ENCODE measurements around the gene PARP1. TPM values are rescaled to one million over a fixed set of nuclear protein-coding genes. Genes with fewer than 3 reads are reported as not detected.

Gene PARP1
- 100 to 1,000 TPM in 4 of 12 donors, 10 to 100 TPM in 7, not detected in 1; 81.7 to 112 (median 99.6) TPM for polyA plus RNA-seq (ENCODE audit: insufficient read length in 12 of 12)
- long read RNA-seq, donor 1, transcript PARP1-208 (2 exons, 416 nt), result major isoform, 9 of 84 reads
- long read RNA-seq, donor 1, transcript PARP1-201 (2 exons, 570 nt), result minor isoform, 8 of 84 reads
- long read RNA-seq, donor 1, partial matches to known transcripts, result 65 of 84 reads
- long read RNA-seq, donor 1, other reads (novel, unspliced or antisense), result 0 of 84 reads
- long read RNA-seq, donor 2, transcript PARP1-203 (23 exons, 3,958 nt), result major isoform, 14 of 49 reads
- long read RNA-seq, donor 2, transcript PARP1-201 (2 exons, 570 nt), result minor isoform, 6 of 49 reads
- long read RNA-seq, donor 2, partial matches to known transcripts, result 27 of 49 reads
- long read RNA-seq, donor 2, other reads (novel, unspliced or antisense), result 0 of 49 reads
- long read RNA-seq, donor 3, partial matches to known transcripts, result 23 of 34 reads
- long read RNA-seq, donor 3, other reads (novel, unspliced or antisense), result 0 of 34 reads
- long read RNA-seq, donor 4, partial matches to known transcripts, result 11 of 17 reads
- long read RNA-seq, donor 4, other reads (novel, unspliced or antisense), result 0 of 17 reads
- long read RNA-seq, donor 5, transcript PARP1-203 (23 exons, 3,958 nt), result major isoform, 15 of 85 reads
- long read RNA-seq, donor 5, partial matches to known transcripts, result 65 of 85 reads
- long read RNA-seq, donor 5, other reads (novel, unspliced or antisense), result 0 of 85 reads
- long read RNA-seq, donor 6, partial matches to known transcripts, result 21 of 26 reads
- long read RNA-seq, donor 6, other reads (novel, unspliced or antisense), result 0 of 26 reads
- long read RNA-seq, donor 7, partial matches to known transcripts, result 15 of 23 reads
- long read RNA-seq, donor 7, other reads (novel, unspliced or antisense), result 0 of 23 reads
- long read RNA-seq, donor 8, transcript PARP1-203 (23 exons, 3,958 nt), result major isoform, 16 of 114 reads
- long read RNA-seq, donor 8, partial matches to known transcripts, result 94 of 114 reads
- long read RNA-seq, donor 8, other reads (novel, unspliced or antisense), result 0 of 114 reads
- long read RNA-seq, donor 9, transcript PARP1-203 (23 exons, 3,958 nt), result major isoform, 6 of 36 reads
- long read RNA-seq, donor 9, partial matches to known transcripts, result 22 of 36 reads
- long read RNA-seq, donor 9, other reads (novel, unspliced or antisense), result 0 of 36 reads
- long read RNA-seq, donor 10, transcript PARP1-203 (23 exons, 3,958 nt), result major isoform, 9 of 45 reads
- long read RNA-seq, donor 10, partial matches to known transcripts, result 28 of 45 reads
- long read RNA-seq, donor 10, other reads (novel, unspliced or antisense), result 0 of 45 reads
- long read RNA-seq, donor 11, transcript PARP1-203 (23 exons, 3,958 nt), result minor isoform, 5 of 39 reads
- long read RNA-seq, donor 11, transcript PARP1-208 (2 exons, 416 nt), result major isoform, 6 of 39 reads
- long read RNA-seq, donor 11, partial matches to known transcripts, result 25 of 39 reads
- long read RNA-seq, donor 11, other reads (novel, unspliced or antisense), result 0 of 39 reads

DNA sequence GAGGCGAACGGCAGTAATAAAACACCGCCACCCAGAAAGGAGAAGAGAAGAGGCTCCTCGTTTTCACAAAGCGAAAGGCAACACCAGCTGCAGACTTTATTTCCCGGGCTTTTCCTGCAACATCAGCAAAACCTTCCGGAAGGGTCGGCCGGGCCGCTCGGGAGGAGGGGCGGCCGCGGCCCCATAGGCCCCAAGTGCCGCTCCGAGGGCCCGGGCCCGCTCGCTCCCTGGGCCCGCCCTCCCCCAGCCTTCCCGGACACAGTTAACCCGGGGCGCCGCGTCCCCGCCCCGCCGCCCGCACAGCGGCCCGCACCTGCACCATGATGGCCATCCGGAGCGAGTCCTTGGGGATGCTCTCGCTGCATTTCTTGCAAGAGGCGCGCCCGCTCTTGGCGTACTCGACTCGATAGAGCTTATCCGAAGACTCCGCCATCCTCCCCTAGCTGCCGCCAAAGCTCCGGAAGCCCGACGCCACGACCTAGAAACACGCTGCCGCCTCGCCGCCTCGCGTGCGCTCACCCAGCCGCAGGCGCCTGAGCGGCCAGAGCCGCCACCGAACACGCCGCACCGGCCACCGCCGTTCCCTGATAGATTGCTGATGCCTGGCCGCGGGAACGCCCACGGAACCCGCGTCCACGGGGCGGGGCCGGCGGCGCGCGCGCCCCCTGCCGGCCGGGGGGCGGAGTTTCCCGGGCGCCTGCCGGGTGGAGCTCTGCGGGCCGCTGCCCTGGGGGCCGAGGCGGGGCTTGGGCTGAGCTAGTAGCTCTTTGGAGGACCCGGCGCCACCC, at the start of gene PARP1:
Gene PARP1 (minus strand): TSS at position 597 of the 788 bp plus-strand sequence. CDS start 164 bp downstream, at position 433.
- DNase-seq, result peak; percentile 70

DNA sequence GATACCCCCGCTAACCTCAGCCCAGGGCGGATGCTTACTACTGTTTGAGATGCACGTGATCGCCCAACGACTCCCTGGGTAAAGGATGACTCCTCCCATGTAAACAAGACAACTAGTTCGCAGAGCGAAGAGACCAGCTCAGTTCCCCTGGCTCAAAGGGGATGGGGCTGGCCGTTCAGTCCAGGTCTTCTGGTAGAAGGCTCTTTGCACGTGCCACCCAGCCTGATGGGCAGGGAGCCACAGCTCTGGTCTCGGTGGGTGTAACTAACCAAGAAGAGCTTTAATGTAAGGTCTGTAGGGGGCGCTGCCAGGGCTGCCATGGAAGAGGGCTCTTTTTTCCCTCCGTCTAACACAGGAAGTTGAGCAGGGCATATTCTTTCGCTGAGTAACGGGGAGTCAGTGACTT, 49.4 kb upstream of the PARP1 start:
- DNase-seq, result no peak

DNA sequence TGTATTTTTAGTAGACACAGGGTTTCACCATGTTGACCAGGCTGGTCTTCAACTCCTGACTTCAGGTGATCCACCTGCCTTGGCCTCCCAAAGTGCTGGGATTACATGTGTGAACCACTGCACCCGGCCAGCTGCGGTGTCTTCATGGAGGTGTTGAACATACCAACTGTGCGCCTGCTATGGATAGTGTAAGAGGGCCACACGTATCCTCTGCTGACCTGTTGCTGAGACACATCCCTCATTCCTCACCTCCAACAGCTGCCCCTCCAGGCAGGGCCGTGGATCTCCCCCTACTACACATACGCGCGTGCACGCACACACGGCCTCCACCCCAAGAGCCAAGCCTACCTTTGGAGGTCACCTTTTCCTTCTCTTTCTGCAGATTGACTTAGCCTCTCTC, 48.0 kb upstream of the PARP1 start:
- DNase-seq, result no peak

DNA sequence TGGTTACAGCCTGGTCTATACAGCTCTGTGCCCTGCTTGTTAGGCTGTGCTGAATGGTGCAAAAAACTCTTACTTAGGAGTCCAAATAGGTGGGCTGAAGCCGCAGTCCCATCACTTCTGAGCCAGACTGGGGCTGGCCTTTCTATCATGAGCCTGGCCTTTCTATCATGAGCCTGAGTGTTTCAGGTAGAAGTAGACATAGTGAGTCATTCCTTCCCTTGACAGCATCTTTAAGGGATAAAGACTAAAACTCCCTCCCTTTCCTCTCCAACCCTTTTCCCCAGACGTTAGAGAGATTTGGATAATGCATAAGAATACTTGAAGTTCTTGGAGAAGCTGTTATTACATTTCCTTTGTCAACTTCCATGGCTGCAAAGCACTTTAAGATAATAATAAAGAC, 46.5 kb upstream of the PARP1 start:
- DNase-seq, result no peak

DNA sequence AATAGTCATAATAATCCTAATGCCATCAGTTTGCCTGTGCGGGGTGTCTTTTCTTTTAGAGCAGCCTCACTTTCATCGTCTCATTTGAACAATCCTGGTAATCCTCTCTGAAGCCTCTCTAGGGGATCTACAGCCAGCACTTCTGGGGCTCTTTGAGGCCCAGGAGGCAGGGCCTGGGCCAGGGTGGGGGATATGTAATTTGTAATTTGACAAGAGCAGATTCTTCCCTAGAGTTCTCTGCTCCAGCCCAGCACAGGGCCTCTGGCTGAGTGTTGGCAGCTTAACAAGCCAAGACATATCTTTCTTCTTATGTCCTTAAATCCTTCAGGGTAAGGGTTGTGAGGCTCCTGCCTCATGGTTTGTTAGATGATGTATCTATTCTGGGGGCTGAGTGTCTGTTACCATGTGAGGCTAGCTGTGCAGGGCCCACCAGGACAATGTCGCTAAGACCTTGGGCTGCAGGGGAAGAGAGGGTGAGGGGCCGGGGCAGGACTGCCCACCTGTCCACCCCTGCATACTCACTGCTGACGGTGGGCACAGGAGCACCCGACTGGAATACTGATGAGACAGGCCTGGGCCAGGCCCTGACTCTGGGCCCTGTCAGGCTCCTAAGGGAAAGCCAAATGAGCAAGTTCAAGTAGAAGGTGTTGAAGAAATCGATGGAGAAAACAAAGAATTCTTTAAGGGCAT, 45.3 kb upstream of the PARP1 start:
- DNase-seq, result no peak

DNA sequence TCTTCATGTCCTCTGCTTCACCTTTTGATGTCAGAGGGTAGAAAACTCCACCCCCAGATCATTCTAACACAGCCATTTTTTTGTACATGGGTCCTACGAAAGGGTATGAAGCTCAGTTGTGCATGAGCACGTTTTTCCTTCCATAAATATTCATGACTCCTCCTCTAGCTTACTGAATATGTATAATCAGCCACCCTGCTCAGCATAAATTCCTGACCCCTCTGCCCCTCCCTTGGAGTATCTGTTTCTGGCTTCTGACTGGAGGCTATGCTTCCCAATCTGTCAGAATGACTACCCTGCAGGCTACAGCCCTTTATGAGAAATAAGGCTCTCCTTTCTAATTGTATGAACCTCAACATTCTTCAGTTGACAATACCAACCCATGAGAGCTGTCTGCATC, 42.8 kb upstream of the PARP1 start:
- no peak for DNase-seq

DNA sequence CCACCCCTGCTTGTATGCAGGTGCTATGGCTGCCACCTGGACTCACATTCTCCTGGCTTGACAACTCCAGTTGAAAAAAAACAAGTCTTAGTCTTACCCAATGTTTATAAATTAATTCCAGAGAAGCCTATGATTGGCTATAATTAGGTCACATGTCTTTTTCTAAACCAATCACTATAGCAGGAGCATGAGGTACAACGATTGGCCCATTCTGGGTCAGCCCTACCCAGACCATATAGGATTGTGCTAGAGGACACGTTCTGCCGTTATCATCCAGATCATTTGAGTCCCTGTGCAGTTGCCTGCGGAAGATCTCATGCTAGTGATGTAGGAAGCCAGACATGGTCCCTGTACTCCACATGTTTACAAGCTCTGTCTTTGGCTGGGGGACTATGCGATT, 41.9 kb upstream of the PARP1 start:
- no peak for DNase-seq

DNA sequence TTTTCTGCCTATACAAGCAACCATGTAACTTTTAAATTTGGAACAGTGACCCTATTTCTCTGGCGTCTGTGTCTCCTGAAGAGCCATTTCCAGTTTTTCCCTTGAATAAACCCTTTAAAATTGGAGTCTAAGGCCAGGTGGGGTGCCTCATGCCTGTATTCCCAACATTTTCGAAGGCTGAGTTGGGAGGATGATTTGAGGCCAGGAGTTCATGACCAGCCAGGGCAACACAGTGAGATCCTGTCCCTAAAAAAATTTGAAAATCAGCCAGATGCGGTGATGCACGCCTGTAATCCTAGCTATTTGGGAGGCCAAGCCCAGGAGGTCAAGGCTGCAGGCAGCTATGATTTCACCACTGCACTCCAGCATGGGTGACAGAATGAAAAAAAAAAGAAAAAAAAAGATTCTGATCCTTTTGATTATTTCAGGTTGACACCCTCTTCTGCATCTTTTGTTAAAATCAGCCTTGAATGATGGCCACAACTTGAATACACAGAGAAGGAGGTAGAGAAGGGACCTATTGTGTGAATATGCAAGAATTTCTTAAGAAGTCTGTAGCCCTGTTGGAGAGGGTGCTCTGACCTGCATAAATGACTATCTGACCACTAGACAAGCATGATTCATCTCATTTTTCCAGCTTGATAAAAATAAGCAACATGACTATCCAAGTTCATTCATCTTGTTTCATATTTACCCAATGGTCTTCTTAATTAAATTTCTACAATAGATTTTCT, 40.2 kb upstream of the PARP1 start:
- no peak for DNase-seq

DNA sequence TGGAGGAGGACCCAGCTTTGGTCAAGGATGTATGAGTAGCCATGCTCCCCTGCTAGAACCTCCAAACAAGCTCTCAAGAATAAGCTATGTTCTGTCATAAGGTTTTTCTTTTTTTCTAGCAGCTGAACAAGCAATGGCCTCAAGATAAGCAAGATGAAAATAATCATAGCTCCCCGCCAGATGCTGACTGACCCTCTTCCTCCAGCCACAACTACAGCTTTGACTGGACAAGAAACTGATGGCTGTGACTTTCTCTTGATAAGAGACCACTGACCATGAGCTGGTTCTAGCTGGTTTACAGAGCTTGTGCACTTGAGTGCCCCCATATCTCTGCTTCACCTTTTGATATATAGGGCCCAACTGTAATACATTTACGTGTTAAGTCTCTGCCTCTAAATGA, 38.2 kb upstream of the PARP1 start:
- no peak for DNase-seq

DNA sequence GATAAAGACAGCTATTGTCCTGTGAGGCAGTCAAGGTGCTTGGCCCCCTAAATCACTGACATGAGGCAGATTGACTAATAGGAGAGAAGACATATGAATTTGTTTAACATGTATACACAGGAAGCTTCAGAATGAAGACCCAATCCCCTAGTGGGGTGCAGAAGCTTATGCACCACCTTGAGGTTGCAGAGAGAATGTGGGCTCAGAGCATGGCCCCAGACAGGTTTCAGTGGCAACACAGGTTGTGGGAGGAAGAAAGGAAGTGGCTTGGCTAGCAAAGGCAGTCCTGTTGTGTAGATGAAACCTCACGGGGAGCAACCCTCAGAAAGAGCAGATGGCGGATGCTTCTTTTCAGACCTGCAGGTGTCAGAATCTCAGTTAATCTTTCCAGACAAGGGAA, 37.0 kb upstream of the PARP1 start:
- DNase-seq, result no peak

DNA sequence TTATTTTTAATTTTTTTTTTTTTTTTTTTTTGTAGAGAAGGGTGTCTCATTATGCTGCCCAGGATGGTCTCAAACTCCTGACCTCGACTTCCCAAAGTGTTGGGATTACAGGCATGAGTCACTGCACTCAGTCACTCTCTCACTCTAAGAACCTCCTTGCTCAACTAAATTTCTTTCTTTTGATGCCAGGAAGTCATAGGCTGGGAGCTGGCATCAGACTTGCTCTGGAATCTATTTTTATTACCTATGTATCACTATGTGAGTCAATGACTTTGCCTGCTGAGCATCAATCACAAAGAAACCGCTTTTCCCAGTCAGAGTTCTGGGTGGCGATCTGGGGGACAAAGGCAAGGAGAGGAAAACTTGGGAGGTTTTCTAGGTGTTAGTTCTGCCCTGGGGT, 35.5 kb upstream of the PARP1 start:
- no peak for DNase-seq

DNA sequence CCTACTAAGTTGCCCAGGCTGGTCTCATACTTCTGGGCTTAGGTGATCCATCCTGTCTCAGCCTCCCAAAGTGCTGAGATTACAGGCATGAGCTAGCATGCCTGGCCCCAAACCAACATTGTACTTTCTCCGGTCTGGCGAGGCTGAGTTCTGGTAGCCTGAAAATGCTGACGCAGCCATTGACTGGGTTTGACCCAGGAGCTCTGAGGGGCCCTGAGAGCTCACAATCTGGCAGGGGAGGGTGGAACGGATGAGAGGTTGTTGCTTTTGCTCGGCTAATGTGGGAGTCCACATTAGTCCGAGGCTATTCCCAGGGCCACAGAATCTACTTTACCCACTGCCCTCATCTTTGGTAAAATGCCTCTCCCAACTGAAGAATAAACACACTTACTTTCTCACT, 35.1 kb upstream of the PARP1 start:
- no peak for DNase-seq

DNA sequence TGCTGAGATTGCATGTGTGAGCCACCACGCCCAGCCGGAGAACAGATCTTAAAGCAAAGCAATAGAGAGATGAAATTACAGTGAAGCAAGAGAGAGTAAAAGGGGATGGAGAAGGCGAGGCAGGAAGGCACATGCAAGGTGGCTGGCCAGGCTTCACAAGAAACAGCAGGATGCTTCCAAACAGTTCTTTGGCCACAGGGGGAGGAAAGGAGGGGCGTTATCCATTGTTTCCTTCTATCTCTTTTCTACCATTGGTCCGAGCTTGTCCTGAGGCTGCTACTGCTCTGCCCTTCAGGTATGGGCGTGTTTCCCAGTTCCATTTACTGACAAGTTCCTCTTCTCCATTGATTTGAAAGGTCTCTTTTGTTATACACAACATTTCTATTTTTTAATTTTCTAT, 33.7 kb upstream of the PARP1 start:
- DNase-seq, result no peak

DNA sequence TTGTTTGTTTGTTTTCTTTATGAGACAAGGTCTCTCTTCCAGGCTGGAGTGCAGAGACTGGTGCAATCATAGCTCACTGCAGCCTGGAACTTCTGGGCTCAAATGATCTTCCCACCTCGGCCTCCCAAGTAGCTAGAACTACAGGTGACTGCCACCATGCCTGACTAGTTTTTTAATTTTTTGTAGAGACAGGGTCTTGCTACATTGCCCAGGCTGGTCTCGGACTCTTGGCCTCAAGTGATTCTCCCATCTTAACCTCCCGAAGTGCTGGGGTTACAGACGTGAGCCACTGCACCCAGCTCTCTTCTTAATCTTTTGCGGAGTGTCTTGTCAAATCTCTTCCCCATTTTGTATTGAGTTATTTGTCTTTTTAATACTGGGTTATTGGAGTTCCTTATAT, 32.6 kb upstream of the PARP1 start:
- no peak for DNase-seq

DNA sequence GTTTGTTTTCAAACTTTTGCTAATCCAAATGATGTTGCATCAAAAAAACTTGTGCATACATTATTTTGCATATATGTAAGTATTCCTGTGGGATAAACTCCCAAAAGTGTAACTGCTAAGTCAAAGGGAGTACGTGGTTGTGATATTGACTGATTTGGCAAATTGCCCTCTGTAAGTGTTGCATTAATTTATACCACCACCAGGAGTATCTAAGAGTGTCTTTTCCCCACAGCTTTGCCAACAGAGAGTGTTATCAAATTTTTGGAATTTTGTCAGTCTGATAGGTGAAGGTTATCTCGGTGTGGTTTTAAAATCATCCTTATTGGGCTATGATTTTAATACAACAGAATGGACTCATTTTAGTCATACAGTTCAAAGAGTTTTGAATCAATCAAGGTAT, 30.1 kb upstream of the PARP1 start:
- no peak for DNase-seq

DNA sequence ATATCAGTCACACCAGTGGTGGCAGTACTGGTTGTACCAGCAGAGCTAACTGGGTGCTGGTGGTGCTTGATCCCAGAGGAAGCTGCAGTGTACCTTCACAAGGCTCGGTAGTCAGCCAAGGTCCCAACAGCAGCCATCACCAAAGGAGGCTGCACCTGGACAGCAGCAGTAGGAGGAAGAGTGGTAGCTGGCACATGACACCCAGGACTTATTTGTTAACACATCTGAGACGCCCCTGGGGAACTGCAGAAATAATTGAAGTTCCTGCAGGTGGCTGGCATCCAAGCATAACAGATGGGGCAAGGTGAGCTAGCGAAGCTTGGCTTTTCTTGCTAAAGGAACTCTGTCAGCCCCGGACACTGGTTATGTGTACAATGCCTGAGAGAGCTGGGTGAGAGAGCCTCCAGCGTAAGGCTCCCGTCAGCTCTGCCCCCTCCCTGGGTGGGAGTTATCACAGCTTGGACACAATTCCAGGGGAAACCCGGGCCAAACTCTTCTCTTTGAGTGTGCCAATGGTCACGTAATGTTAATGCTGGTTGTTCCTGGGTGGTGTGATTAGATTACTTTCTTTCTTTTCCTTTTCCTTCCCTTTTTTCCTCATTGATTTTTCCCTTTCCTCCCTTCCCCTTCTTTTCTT, 29.1 kb upstream of the PARP1 start:
- no peak for DNase-seq

DNA sequence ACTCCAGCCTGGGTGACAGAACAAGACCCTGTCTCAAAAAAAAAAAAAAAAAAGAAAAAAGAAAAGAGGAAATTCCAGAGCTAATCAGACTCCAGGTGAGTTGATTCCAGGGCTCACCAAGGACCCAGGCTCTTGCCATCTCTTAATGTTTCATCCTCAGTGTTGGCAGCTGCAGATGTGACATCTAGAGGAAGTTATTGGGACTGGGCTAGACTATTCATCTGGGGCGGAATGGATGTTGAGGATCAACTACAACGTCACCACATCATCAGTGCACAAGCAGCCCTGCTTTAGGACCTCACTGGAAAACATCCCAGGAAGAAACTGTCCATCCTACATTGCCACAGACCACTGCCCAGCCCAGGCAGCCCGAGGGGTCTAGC, 28.6 kb upstream of the PARP1 start:
- no peak for DNase-seq

DNA sequence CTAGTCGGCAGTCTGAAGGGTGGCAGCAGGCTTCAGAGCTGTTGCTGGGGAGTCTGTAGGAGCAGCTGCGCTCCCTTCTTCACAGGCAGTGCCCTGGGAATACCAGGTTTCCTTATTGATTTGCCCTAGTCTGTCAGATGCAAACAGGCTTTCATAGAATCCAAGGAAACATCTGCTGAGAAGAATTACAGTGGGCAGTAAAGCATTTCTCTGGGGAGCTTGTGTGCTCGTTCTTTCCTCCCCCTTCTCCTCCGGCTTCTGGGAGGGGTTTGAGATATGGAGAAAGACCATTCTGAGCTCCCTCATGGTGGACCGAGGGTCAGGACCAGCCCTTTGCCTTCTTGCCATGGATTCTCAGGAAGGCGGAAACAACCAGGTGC, 25.4 kb upstream of the PARP1 start:
- DNase-seq, result no peak
